ENCODE data around the gene L3MBTL4. TPM values are rescaled to one million over a fixed set of nuclear protein-coding genes. Genes with fewer than 3 reads are reported as not detected.

Gene L3MBTL4
- total RNA-seq, 6 donors from 2014 or later, result 13.2 to 29.1 (median 14.8) TPM

GRCh38 chr18:6352275-6352674, 62.4 kb downstream of the L3MBTL4 start:
- no peak overlapping the region for H3K27ac ChIP-seq
- H3K4me1 ChIP-seq, result no peaks in the 10 kb centered on the region
- DNase-seq, result no peak
- ATAC-seq (ENCODE audit: low FRiP score in 2 of 2), result no peak
- H3K4me3 ChIP-seq, result no peak overlapping the region
- H3K36me3 ChIP-seq, result no peaks in the 10 kb centered on the region
- H3K27me3 ChIP-seq, result no peaks in the 10 kb centered on the region
- TF ChIP-seq EP300 (IDR thresholded peaks at IDR 0.05), result no peak
- no peak for TF ChIP-seq POLR2AphosphoS5 (IDR thresholded peaks at IDR 0.05)
- TF ChIP-seq POLR2A (IDR thresholded peaks at IDR 0.05), result no peak
- no peaks in the 10 kb centered on the region for H3K9me3 ChIP-seq

GRCh38 chr18:6342990-6343389, 71.7 kb downstream of the L3MBTL4 start:
- Histone ChIP-seq H3K4me1 (no peaks in the 10 kb centered on the region), H3K27ac (no peak overlapping the region), H3K9me3 (peaks cover 0 to 13% (median 6%) of the 10 kb centered on the region in 4 donors), H3K4me3 (no peak overlapping the region), H3K36me3 (no peaks in the 10 kb centered on the region), H3K27me3 (no peaks in the 10 kb centered on the region)
- ATAC-seq (ENCODE audit: low FRiP score in 2 of 2) (no peak), DNase-seq (no peak)
- WGBS, 2 donors, result 73 to 92% methylated on average over 2 of the region's 2 CpGs
- TF ChIP-seq POLR2A (IDR thresholded peaks at IDR 0.05), result no peak
- no peak for TF ChIP-seq CTCF (IDR thresholded peaks at IDR 0.05)
- TF ChIP-seq EP300 (IDR thresholded peaks at IDR 0.05), result no peak
- TF ChIP-seq POLR2AphosphoS5 (IDR thresholded peaks at IDR 0.05), result no peak

- Histone ChIP-seq H3K4me3 (no peak overlapping the region), H3K9me3 (peaks cover 0 to 13% (median 6%) of the 10 kb centered on the region in 4 donors), H3K36me3 (no peaks in the 10 kb centered on the region), H3K4me1 (no peaks in the 10 kb centered on the region), H3K27me3 (no peaks in the 10 kb centered on the region), H3K27ac (no peak overlapping the region)
- DNase-seq (no peak), ATAC-seq (ENCODE audit: low FRiP score in 2 of 2) (no peak)
- TF ChIP-seq CTCF (IDR thresholded peaks at IDR 0.05), result no peak
- TF ChIP-seq POLR2A (IDR thresholded peaks at IDR 0.05), result no peak
- TF ChIP-seq POLR2AphosphoS5 (IDR thresholded peaks at IDR 0.05), result no peak
- no peak for TF ChIP-seq EP300 (IDR thresholded peaks at IDR 0.05)
These were observed 73.0 kb downstream of the L3MBTL4 start for GRCh38 chr18:6341709-6342108.

- ATAC-seq (ENCODE audit: low FRiP score in 2 of 2) (no peak), DNase-seq (no peak)
- H3K27me3 ChIP-seq, result no peaks in the 10 kb centered on the region
- peaks cover 0 to 13% (median 6%) of the 10 kb centered on the region in 4 donors for H3K9me3 ChIP-seq
- H3K27ac ChIP-seq, result no peak overlapping the region
- no peak overlapping the region for H3K4me3 ChIP-seq
- H3K36me3 ChIP-seq, result no peaks in the 10 kb centered on the region
- H3K4me1 ChIP-seq, result no peaks in the 10 kb centered on the region
- TF ChIP-seq POLR2A (IDR thresholded peaks at IDR 0.05) (no peak), EP300 (IDR thresholded peaks at IDR 0.05) (no peak), POLR2AphosphoS5 (IDR thresholded peaks at IDR 0.05) (no peak), CTCF (IDR thresholded peaks at IDR 0.05) (no peak)
These were observed 73.4 kb downstream of the L3MBTL4 start for GRCh38 chr18:6341303-6341702.

- no peak for ATAC-seq (ENCODE audit: low FRiP score in 2 of 2)
- WGBS, 2 donors, result 93 to 100% methylated on average over 1 of the region's 1 CpG
These were observed 74.6 kb downstream of the L3MBTL4 start for GRCh38 chr18:6340121-6340520.

More at GRCh38 chr18:6340121-6340520, 74.6 kb downstream of the L3MBTL4 start:
- Histone ChIP-seq H3K36me3 (no peaks in the 10 kb centered on the region), H3K9me3 (peaks cover 0 to 13% (median 6%) of the 10 kb centered on the region in 4 donors), H3K4me3 (no peak overlapping the region), H3K4me1 (no peaks in the 10 kb centered on the region), H3K27me3 (no peaks in the 10 kb centered on the region), H3K27ac (no peak overlapping the region)
- no peak for DNase-seq
- TF ChIP-seq EP300 (IDR thresholded peaks at IDR 0.05), result no peak
- TF ChIP-seq CTCF (IDR thresholded peaks at IDR 0.05), result no peak
- TF ChIP-seq POLR2A (IDR thresholded peaks at IDR 0.05), result no peak
- no peak for TF ChIP-seq POLR2AphosphoS5 (IDR thresholded peaks at IDR 0.05)

All from upper lobe of left lung (tissue), 6 donors.